ENCODE results near the gene CFB.
"Not testable (repeated sequence)": the region's sequence is repeated elsewhere in the genome, so short reads cannot be mapped to it uniquely, and the experiment has no call there.

The CFB gene

GRCh38 chr6:31922942-31923341 is 23.0 kb upstream of the CFB start:
- DNase-seq (ENCODE audit: low read depth) = peak; percentile 55
- H3K4me3 ChIP-seq (ENCODE audit: low read depth, low read length) = no peak overlapping the region
- TF ChIP-seq CTCF (IDR thresholded peaks at IDR 0.05; ENCODE audit: low read depth, low read length) (peak; percentile 38), POLR2A (IDR thresholded peaks at IDR 0.05; ENCODE audit: extremely low read depth, insufficient read length) (no peak)

DNA sequence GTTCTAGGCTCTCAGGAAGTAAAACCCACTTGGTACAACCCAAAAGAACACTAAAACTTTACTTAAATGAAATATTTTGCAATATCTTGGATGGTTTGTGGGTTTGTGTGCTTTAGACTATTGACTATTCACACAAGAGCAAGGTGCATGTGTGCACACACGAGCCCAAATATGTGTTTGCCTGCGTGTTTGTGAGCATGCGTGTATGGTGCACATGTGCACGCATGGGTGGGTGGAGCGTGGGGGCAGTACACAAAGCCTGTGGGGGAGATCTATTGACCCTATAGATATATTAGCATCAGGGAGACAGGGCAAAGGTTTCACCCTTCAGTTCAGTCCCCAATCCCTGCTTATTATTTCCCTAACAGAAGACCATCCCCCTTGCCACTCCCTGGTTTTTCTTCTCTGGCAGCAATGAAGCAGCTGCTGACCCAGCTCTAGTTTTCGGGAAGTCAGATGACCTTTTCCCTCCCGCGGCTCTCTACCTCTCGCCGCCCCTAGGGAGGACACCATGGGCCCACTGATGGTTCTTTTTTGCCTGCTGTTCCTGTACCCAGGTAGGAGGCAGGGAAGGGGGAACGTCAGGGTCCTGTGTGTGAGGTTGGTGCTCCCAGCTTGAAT is 18.5 kb upstream of the CFB start, which contains the start of gene C2:
Gene C2 (plus strand): TSS at position 476 of the 621 bp plus-strand sequence. CDS start 36 bp downstream, at position 512.
- no peak within 1 kb of the TSS for H3K4me3 ChIP-seq (ENCODE audit: low read depth, low read length)
- DNase-seq (ENCODE audit: low read depth) = no peak
- no peak for TF ChIP-seq MYC (IDR thresholded peaks at IDR 0.05; ENCODE audit: low read depth, low read length)
- TF ChIP-seq, protein P1, sequence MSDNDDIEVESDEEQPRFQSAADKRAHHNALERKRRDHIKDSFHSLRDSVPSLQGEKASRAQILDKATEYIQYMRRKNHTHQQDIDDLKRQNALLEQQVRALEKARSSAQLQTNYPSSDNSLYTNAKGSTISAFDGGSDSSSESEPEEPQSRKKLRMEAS (IDR thresholded peaks at IDR 0.05; ENCODE audit: low read depth, low read length) = no peak
- TF ChIP-seq POLR2A (IDR thresholded peaks at IDR 0.05; ENCODE audit: extremely low read depth, insufficient read length) = no peak
- TF ChIP-seq CTCF (IDR thresholded peaks at IDR 0.05; ENCODE audit: low read depth, low read length) = no peak

DNA sequence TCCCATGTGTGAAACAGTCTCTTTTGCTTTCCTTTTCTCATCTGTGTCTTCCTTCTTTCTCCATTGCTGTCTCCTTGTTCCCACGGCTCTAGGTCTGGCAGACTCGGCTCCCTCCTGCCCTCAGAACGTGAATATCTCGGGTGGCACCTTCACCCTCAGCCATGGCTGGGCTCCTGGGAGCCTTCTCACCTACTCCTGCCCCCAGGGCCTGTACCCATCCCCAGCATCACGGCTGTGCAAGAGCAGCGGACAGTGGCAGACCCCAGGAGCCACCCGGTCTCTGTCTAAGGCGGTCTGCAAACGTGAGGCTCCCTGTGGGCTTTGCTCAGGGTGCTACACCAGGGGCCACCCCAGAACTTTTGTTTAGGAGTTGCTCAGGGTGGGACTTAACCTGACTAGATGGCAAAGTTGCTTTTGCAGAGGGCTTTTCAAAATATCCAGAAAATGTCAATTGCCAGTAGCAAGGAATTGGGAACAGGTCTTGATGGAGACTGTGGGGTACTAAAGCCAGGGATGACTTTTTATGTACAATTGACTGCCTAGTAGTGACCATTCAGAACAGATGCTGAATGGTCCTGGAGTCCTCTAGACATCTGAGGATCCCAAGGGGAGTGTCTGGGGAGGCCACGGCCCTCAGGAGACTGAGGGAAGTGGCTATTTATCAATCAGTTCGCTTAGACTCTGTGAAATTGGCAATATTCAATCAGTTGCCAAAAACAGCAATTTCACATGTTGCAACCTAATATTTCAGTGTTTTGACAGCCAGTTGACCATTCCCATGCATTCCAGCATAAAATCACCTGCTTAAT is 17.8 kb upstream of the CFB start:
- DNase-seq (ENCODE audit: low read depth) = no peak
- no peak overlapping the region for H3K4me3 ChIP-seq (ENCODE audit: low read depth, low read length)
- TF ChIP-seq CTCF (IDR thresholded peaks at IDR 0.05; ENCODE audit: low read depth, low read length) = no peak
- TF ChIP-seq, protein P1 (IDR thresholded peaks at IDR 0.05; ENCODE audit: low read depth, low read length) = no peak
- TF ChIP-seq MYC (IDR thresholded peaks at IDR 0.05; ENCODE audit: low read depth, low read length) = no peak
- no peak for TF ChIP-seq POLR2A (IDR thresholded peaks at IDR 0.05; ENCODE audit: extremely low read depth, insufficient read length)

DNA sequence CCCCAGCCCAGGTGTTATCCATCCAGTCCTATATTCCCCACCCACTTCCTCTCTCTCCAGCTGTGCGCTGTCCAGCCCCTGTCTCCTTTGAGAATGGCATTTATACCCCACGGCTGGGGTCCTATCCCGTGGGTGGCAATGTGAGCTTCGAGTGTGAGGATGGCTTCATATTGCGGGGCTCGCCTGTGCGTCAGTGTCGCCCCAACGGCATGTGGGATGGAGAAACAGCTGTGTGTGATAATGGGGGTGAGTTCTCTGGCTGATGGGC is 17.3 kb upstream of the CFB start:
- TF ChIP-seq POLR2A (IDR thresholded peaks at IDR 0.05; ENCODE audit: extremely low read depth, insufficient read length) (no peak), MYC (IDR thresholded peaks at IDR 0.05; ENCODE audit: low read depth, low read length) (no peak), CTCF (IDR thresholded peaks at IDR 0.05; ENCODE audit: low read depth, low read length) (no peak)
- TF ChIP-seq, protein P1 (IDR thresholded peaks at IDR 0.05; ENCODE audit: low read depth, low read length) = no peak
- no peak overlapping the region for H3K4me3 ChIP-seq (ENCODE audit: low read depth, low read length)
- DNase-seq (ENCODE audit: low read depth) = no peak

GRCh38 chr6:31930962-31931361 is 14.9 kb upstream of the CFB start:
- no peak for DNase-seq (ENCODE audit: low read depth)
- TF ChIP-seq POLR2A (IDR thresholded peaks at IDR 0.05; ENCODE audit: extremely low read depth, insufficient read length) (no peak), MYC (IDR thresholded peaks at IDR 0.05; ENCODE audit: low read depth, low read length) (no peak), CTCF (IDR thresholded peaks at IDR 0.05; ENCODE audit: low read depth, low read length) (no peak)
- TF ChIP-seq, protein P1 (IDR thresholded peaks at IDR 0.05; ENCODE audit: low read depth, low read length) = no peak

DNA sequence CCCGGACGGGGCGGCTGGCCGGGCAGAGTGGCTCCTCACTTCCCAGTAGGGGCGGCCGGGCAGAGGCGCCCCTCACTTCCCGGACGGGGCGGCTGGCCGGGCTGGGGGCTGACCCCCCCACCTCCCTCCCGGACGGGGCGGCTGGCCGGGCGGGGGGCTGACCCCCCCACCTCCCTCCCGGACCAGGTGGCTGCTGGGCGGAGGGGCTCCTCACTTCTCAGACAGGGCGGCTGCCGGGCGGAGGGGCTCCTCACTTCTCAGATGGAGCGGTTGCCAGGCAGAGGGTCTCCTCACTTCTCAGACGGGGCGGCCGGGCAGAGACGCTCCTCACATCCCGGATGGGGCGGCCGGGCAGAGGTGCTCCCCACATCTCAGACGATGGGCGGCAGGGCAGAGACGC is 13.8 kb upstream of the CFB start:
- H3K4me3 ChIP-seq (ENCODE audit: low read depth, low read length); DNase-seq (ENCODE audit: low read depth): not testable (repeated sequence)

More at GRCh38 chr6:31930962-31931361, 14.9 kb upstream of the CFB start:
- H3K4me3 ChIP-seq (ENCODE audit: low read depth, low read length) = no peak overlapping the region

Data from NB4 (cell line).